ENCODE results near the gene MYH7. TPM values are rescaled to one million over a fixed set of nuclear protein-coding genes. Genes with fewer than 3 reads are reported as not detected.
"Not testable (repeated sequence)": the region's sequence is repeated elsewhere in the genome, so short reads cannot be mapped to it uniquely, and the experiment has no call there.

MYH7 gene
- total RNA-seq, 1 experiment from 2014 or later, result not detected

DNA sequence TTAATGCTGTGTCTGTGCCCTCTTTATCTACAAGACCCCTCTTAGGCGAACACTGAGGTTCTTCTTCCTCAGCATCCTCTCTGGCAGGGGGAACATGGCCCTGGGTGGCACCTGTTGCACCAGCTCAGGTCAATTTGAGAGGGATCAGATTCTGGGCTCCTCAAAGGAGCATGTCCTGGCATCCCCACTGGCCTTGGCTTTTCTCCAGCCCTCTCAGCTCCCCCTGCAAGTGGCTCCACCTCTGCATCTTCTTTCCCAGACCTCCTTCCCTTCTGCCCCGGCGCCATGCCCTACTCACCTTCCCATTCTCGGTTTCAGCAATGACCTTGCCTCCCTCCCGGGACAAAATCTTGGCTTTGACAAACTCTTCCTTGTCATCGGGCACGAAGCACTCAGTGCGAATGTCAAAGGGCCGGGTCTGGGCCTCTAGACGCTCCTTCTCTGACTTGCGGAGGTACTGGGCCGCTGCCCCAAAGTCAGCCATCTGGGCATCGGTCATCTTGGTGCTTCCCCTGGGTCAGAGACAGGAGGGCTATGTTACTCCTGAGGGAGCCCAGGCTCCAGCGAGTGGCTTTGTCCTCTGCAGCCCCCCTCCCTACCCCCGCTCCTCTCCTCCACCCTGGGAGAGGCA, 28.6 kb downstream of the MYH7 start:
- no peak for DNase-seq (ENCODE audit: low spot score)

DNA sequence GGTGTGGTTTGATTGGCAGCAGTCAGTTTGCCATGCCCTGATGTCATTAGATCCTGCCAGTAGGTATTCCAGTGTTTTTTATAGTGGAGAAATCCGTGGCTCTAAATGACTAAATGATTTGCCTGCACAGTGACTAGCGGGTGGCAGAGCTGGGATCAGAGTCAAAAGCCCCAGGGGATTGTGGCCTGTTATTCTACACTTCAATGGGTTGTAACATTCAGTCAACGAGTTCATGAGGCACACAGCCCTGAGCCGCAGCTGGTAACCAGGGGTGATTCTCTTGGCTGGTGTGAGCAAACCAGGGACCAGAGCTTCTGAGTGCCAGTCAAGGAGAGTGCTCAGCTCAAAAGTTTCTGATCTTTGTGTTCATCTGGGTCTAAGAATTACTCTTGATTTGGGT, 29.2 kb downstream of the MYH7 start:
- DNase-seq (ENCODE audit: low spot score), result no peak

DNA sequence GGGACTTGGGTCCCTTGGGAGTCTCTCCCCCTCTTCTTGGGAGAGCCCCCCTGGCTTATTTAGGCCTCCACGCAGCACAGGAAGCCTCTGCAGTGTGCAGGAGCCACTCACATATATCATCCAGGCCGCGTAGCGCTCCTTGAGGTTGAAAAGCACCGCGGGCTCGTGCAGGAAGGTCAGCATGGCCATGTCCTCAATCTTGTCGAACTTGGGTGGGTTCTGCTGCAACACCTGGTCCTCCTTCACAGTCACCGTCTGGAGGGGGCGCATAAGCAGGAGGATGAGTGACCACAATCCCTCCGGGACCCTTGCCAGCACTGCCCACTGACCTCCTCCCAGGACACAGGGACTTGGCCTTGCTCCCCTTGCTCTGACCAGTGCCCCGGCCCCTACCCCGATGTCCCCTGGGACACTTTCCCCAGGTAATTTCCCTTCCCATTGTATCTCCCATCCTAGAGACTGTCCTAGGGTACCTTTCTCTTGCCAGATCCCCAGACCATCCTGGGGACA, 29.9 kb downstream of the MYH7 start:
- DNase-seq (ENCODE audit: low spot score), result no peak

- no peak for DNase-seq (ENCODE audit: low spot score)
These were observed 30.4 kb downstream of the MYH7 start for GRCh38 chr14:23405096-23405495.

- DNase-seq (ENCODE audit: low spot score), result peak; percentile 0
These were observed 31.0 kb downstream of the MYH7 start for GRCh38 chr14:23404331-23404900.

DNA sequence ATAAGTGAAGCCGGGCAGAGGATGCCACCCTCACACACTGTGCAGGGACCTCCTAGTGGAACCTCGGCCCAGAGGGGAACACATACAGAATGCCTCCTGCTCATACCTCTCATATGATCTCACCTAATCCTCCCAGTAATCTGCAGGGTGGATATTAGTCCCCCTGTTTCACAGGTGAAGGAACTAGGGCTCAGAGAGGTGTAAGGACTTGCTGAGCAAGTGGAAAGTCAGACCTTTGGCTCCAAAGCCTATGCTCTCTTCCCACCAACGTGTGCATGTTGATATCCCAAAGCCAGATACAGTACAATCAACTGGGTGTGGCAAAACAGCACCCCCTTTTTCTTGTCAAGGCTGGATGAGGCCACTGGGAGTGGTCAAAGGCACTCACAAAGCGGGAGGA, 31.6 kb downstream of the MYH7 start:
- DNase-seq (ENCODE audit: low spot score), result no peak

- DNase-seq (ENCODE audit: low spot score), result no peak
These were observed 32.4 kb downstream of the MYH7 start for GRCh38 chr14:23403139-23403438.

GRCh38 chr14:23402296-23403138, 32.9 kb downstream of the MYH7 start:
- no peak for DNase-seq (ENCODE audit: low spot score)

- DNase-seq (ENCODE audit: low spot score), result no peak
These were observed 34.2 kb downstream of the MYH7 start for GRCh38 chr14:23401291-23401690.

DNA sequence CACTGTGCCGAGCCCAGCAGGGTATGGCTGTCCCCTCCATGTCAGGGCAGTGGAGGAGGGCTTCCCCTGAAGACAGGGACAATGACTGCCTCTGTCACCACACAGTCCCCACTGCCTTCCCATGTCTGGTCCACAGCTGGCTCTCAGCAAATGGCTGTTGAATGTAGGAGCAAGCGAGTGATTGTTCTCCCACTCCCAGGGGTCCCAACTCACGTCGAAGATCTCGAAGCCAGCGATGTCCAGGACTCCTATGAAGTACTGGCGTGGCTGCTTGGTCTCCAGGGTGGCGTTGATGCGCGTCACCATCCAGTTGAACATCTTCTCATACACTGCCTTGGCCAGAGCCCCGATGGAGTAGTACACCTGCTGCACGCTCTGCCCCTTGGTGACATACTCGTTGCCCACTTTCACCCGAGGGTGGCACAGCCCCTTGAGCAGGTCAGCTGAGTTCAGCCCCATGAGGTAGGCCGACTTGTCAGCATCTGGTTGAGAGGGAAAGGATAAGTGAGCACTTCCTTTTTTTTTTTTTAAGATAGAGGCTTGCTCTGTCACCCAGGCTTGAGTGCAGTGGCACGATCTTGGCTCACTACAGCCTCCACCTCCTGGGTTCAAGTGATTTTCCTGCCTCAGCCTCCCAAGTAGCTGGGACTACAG, 34.8 kb downstream of the MYH7 start:
- not testable (repeated sequence) for DNase-seq (ENCODE audit: low spot score)

- no peak for DNase-seq (ENCODE audit: low spot score)
These were observed 35.9 kb downstream of the MYH7 start for GRCh38 chr14:23399591-23399990.

GRCh38 chr14:23399136-23399535, 36.3 kb downstream of the MYH7 start:
- DNase-seq (ENCODE audit: low spot score), result no peak

DNA sequence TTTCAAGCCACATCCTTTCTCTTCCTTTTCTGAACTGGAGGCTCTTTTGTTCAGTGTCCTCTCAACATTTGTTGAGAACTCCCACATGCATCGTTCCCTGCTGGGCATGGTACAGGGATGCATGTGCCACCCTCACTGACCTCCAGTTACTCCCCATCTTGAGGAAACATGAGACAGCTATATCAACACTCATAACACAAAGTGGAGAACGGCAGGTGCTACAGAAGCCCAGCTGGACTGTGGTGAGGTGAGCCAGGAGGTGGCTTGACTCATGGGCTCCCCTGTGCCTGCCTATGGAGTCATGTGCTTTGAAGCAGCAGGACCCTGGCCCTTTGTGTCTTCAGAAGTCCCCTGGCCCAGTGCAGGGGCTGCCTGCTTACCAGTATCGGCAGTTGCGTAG, 37.1 kb downstream of the MYH7 start:
- DNase-seq (ENCODE audit: low spot score), result no peak

DNA sequence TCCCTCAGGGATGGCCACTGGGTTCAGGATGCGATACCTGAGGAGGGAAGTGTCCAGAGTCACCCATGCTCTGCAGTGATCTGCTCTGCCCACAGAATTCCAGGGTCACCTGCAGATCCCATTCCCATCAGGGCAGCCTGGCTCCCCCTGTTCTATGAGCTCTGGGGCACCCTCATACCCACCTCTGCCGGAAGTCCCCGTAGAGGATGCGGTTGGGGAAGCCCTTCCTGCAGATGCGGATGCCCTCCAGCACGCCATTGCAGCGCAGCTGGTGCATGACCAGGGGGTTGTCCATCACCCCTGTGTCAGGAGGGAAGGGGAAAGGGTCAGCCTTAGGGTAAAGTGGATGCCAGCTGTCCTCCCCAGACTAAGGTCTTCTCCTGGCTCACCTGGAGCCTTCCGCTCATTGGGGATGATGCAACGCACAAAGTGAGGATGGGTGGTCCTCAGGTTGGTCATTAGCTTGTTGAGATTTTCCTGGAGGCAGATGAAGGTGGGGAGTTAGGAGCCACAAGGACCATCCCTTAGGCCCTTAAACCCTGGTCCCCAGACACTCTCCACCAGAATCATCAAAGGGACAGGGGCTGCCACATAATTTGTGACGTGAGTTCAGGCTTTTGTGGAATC, 38.6 kb downstream of the MYH7 start:
- DNase-seq (ENCODE audit: low spot score), result no peak

- no peak for DNase-seq (ENCODE audit: low spot score)
These were observed 39.3 kb downstream of the MYH7 start for GRCh38 chr14:23396126-23396525.

DNA sequence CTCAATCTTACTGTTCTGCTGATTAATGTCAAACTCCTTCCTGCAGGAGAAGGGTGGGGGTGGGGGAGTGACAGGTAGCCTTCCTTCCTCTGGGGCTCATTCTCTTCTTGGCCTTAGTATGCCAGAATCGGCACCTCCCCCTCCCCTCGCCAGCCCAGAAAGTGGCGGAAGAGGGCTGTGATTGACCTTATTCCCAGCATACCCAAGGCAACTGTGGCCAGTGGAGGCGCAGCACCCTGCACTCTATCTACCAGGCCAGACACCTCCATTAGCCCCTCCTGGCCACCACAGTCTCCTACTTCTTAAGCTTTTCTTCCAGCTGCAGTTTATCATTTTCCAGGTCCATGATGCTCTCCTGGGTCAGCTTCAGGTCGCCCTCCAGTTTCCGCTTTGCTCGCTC, 42.8 kb downstream of the MYH7 start:
- DNase-seq (ENCODE audit: low spot score), result no peak

DNA sequence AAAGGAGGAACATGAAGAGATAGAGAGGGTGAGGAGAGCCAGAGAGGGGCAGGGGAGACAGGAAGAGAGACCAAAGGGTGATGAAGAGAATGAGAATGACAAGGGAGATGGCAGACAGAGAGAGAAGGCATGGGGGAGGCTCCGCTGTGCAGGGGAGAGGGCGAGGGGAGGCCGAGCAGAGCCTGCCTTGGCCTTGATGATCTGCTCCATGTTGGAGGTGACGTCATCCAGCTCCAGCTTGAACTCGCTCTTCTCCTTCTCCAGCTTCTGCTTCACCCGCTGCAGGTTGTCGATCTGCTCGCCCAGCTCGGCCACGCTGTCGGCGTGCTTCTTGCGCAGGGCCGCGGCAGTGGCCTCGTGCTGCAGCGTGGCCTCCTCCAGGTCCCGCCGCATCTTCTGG, 45.6 kb downstream of the MYH7 start:
- DNase-seq (ENCODE audit: low spot score), result not testable (repeated sequence)

DNA sequence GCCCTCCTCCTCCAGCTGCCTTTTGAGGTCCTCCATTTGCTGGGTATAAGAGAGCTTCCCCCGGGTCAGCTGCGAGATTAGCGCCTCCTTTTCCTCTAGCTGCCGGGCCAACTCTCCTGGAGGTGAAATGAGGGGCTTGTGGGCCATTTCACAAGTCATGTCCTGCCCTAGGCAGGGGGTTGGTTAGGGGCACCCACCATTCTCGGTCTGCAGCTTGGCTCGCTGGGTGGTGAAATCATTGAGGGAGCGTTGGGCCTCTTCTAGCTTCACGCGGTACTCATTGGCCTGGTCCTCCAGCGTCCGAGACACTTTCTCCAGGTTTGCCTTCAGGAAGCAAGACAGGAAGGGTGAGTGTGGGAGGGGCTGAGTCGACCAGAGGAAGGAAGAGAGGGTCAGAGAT, 46.1 kb downstream of the MYH7 start:
- DNase-seq (ENCODE audit: low spot score), result no peak

DNA sequence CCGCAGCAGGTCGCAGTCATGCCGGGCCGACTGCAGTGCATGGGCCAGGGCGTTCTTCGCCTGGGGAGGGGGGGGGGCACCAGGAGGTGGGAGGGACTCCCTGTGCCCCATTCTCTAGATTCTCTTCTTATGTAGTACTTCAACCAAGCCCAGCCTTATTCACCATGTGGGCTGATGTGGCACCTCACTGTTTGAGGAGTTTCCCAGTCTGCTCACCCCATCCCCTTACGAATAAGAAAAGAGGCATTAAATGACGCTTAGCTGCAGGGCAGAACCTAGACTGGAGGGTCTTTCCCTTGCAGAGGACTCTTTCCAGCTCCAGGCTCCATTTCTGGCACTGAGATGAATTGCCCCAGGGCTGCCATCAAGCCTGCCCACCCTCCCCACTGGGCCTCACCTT, 46.5 kb downstream of the MYH7 start:
- DNase-seq (ENCODE audit: low spot score), result no peak

DNA sequence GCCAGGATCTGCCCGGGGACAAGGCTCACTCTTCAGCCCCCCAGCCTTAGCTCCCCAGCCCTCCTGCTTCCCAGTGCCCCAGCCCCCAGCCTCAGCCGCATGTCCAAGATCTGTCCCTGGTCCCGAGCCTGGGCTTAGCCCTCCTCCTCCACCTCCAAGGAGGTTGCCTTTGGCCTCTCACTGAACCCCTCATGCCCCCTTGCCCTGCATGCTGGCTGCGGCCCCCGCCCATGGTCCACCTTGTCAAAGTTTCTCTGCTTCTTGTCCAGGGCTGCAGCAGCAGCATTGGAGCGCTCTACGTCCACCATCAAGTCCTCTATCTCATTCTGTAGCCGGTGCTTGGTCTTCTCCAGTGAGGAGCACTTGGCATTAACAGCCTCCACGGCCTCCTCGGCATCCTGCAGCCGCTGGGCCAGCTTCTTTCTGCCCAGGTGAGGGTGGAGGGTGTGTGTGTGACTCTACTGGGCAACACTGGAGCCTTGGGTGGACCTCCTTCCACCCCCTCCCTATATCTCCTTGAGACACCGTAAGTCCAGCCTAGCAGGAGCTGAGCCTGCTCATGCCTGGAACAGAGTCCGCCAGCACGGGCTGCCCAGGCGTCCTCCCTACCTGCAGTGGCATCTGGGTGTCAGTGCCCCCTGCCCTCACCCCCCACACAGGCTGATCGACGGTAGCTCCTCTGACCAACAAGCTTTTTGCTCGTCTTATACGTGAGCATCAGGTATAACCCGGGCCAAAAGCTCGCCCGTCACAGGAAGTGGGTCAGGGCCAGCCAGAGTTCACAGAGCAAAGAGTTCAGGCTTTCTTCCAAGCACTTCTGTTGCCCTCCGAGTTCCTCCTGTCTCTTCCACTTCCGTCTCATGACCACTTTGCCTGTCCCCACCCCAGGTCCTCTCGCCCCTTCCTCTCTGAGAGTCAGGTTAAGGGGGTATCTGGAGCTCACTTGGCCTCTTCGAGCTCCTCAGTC, 47.3 kb downstream of the MYH7 start:
- DNase-seq (ENCODE audit: low spot score), result no peak

DNA sequence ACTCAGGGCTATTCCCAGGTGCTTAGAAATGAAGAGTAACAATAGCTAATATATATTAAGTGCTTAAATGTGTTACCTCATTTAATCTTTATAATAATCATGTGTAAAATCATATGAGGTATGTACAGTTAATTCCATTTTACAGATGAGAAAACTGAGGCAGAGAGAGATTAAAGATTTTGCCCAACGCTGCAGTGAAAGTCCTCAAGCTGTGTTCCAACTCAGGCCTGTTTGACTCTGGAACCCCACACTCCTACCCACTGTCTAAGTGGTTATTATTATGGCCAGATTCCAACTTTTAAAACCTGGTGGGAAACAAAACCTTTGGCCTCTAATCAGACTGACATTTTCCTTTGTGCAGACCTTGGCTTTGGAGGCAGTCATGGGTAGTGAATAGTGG, 48.5 kb downstream of the MYH7 start:
- no peak for DNase-seq (ENCODE audit: low spot score)
